HEK293 (cell line): ENCODE data around the gene PES1.

ENCODE experiments used
- PATZ1 ChIP-seq: fragments of 450-650 bp; formaldehyde crosslinking; IDR thresholded peaks from 2 replicates; pipeline ENCODE4 v1.5.1; 2016; ENCODE audit warnings: missing biosample characterization, missing genetic modification characterization
- SETDB1 ChIP-seq: IDR thresholded peaks from one replicate; pipeline ENCODE4 v1.6.1; 2017; ENCODE audit warnings: mild to moderate bottlenecking, low read length, moderate library complexity, mixed read lengths; ENCODE audit not compliant: insufficient read length
- SP3 ChIP-seq: fragments of 450-650 bp; formaldehyde crosslinking; IDR thresholded peaks from 2 replicates; pipeline ENCODE4 v1.5.1; 2016; ENCODE audit warnings: missing biosample characterization, missing genetic modification characterization
- WT1 ChIP-seq: fragments of 450-650 bp; formaldehyde crosslinking; IDR thresholded peaks from 2 replicates; pipeline ENCODE4 v1.5.1; 2016; ENCODE audit warnings: missing biosample characterization, missing genetic modification characterization
- YY1 ChIP-seq: fragments of 450-650 bp; formaldehyde crosslinking; IDR thresholded peaks from 2 replicates; pipeline ENCODE4 v1.5.1; 2018; ENCODE audit warnings: missing biosample characterization, missing genetic modification characterization
- ZBTB26 ChIP-seq: fragments of 450-650 bp; formaldehyde crosslinking; optimal IDR thresholded peaks from 2 replicates; pipeline ENCODE3; 2016; ENCODE audit warnings: missing biosample characterization, mild to moderate bottlenecking, missing genetic modification characterization
- ZBTB8A ChIP-seq: fragments of 450-650 bp; formaldehyde crosslinking; IDR thresholded peaks from 2 replicates; pipeline ENCODE4 v1.5.1; 2016; ENCODE audit warnings: missing biosample characterization, missing genetic modification characterization
- ZEB2 ChIP-seq: fragments of 450-650 bp; formaldehyde crosslinking; IDR thresholded peaks from 2 replicates; pipeline ENCODE4 v1.5.1; 2016; ENCODE audit warnings: missing biosample characterization, missing genetic modification characterization
- ZFP3 ChIP-seq: fragments of 450-650 bp; formaldehyde crosslinking; IDR thresholded peaks from 2 replicates; pipeline ENCODE4 v1.5.1; 2016; ENCODE audit warnings: low read depth, missing biosample characterization, missing genetic modification characterization
- ZFP41 ChIP-seq: fragments of 450-650 bp; formaldehyde crosslinking; IDR thresholded peaks from 2 replicates; pipeline ENCODE4 v1.5.1; 2016; ENCODE audit warnings: missing biosample characterization, missing genetic modification characterization, borderline replicate concordance
- ZNF114 ChIP-seq: fragments of 450-650 bp; formaldehyde crosslinking; IDR thresholded peaks from 2 replicates; pipeline ENCODE4 v1.5.0; 2017; ENCODE audit warnings: missing biosample characterization, missing genetic modification characterization
- ZNF157 ChIP-seq: fragments of 450-650 bp; formaldehyde crosslinking; IDR thresholded peaks from 2 replicates; pipeline ENCODE4 v1.5.1; 2016; ENCODE audit warnings: missing biosample characterization, missing genetic modification characterization
- ZNF174 ChIP-seq: fragments of 450-650 bp; formaldehyde crosslinking; IDR thresholded peaks from 2 replicates; pipeline ENCODE4 v1.5.0; 2017; ENCODE audit warnings: missing biosample characterization, mild to moderate bottlenecking, missing genetic modification characterization
- ZNF274 ChIP-seq, 2 experiments: fragments of 200-500 bp in 1 of 2; fragments of 450-650 bp in 1 of 2; sonication (Bioruptor generic) in 1 of 2; formaldehyde crosslinking in 1 of 2; IDR thresholded peaks; 2 replicates each; pipeline versions ENCODE4 v1.5.1 to v1.6.1; 2014 to 2016; ENCODE audit warnings: borderline replicate concordance in 1 of 2, inconsistent platforms in 1 of 2, low read length in 1 of 2, missing biosample characterization in 1 of 2, missing genetic modification characterization in 1 of 2
- ZNF280D ChIP-seq: fragments of 450-650 bp; formaldehyde crosslinking; IDR thresholded peaks from 2 replicates; pipeline ENCODE4 v1.5.1; 2016; ENCODE audit warnings: missing biosample characterization, missing genetic modification characterization
- ZNF324 ChIP-seq: fragments of 450-650 bp; formaldehyde crosslinking; IDR thresholded peaks from 2 replicates; pipeline ENCODE4 v1.5.1; 2016; ENCODE audit warnings: missing biosample characterization, missing genetic modification characterization
- ZNF37A ChIP-seq: fragments of 450-650 bp; IDR thresholded peaks from 2 replicates; pipeline ENCODE4 v1.5.1; 2018; ENCODE audit warnings: missing biosample characterization, missing genetic modification characterization
- ZNF398 ChIP-seq: fragments of 450-650 bp; formaldehyde crosslinking; IDR thresholded peaks from 2 replicates; pipeline ENCODE4 v1.5.1; 2017; ENCODE audit warnings: missing biosample characterization, missing genetic modification characterization
- ZNF510 ChIP-seq: fragments of 450-650 bp; formaldehyde crosslinking; IDR thresholded peaks from 2 replicates; pipeline ENCODE4 v1.5.1; 2018; ENCODE audit warnings: mild to moderate bottlenecking, missing genetic modification characterization, missing biosample characterization; ENCODE audit not compliant: insufficient replicate concordance
- ZSCAN18 ChIP-seq: fragments of 450-650 bp; formaldehyde crosslinking; IDR thresholded peaks from 2 replicates; pipeline ENCODE4 v1.5.1; 2016; ENCODE audit warnings: missing biosample characterization, missing genetic modification characterization
- TF ChIP-seq, protein P1 (sequence below): fragments of 450-650 bp; formaldehyde crosslinking; IDR thresholded peaks from 2 replicates; pipeline ENCODE4 v1.5.1; 2017; ENCODE audit warnings: missing biosample characterization, missing genetic modification characterization
- TF ChIP-seq, protein P2 (sequence below): fragments of 450-650 bp; formaldehyde crosslinking; IDR thresholded peaks from 2 replicates; pipeline ENCODE4 v1.5.1; 2016; ENCODE audit warnings: missing biosample characterization, missing genetic modification characterization, low read depth
- TF ChIP-seq, protein P3 (sequence below): sonication (generic); formaldehyde crosslinking; IDR thresholded peaks from 2 replicates; pipeline ENCODE4 v1.8.1; 2022; ENCODE audit warnings: mild to moderate bottlenecking, moderate library complexity, missing genetic modification reagents

PES1 gene

DNA sequence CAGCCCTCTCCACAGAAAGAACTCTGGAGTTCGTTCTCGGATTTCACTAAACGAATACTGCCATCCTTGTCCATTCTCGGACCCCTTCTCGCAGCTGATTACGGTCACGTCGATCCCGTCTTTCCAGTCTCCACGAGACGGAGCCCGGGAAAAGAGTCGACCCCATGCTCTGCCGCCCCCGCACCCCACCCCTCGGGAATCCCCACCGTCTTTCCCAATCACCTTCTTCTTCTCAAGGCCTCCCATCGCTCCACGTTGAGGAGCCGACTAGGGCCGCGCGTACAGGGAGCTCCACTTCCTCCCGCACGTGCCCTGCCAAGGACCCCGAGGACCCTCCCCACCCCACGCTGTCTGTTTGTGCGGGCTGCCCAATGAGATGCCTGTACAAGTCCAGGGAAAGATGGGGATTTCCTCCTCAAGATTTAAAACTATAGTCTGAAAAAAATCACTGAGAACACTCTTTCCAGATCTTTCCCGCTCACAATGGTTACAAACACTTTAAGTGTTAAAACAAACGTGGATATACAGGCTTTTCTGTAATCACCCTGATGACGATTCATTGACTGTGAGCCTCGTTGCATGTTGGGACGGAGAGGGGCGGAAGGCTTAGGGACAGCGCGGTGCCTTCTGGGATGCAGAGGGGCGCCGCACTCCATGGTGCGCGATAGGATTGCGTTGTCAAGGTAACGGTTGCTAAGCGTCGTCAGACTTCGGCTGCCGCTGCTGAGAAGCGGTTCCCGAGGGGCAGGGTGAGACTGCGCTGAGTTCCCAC is at the start of gene PES1 (continued):
- TF ChIP-seq WT1 (tag by site-specific recombination) (peak; percentile 45; the same call in 1 of the 2 replicates), ZNF274 (IDR thresholded peaks at IDR 0.05; ENCODE audit: low read length) (no peak), ZNF274 (tag by site-specific recombination; IDR thresholded peaks at IDR 0.05; ENCODE audit: borderline replicate concordance) (no peak), PATZ1 (tag by site-specific recombination) (peak; percentile 41; the same call in 1 of the 2 replicates), ZNF324 (tag by site-specific recombination) (peak; percentile 95), ZBTB26 (tag by site-specific recombination) (peak; percentile 72), ZNF398 (no peak), ZNF157 (tag by site-specific recombination) (no peak), ZBTB8A (tag by site-specific recombination) (peak; percentile 45; the same call in 1 of the 2 replicates), ZSCAN18 (peak; percentile 92; the same call in 1 of the 2 replicates), ZNF114 (no peak), ZNF510 (tag by site-specific recombination) (no peak), ZFP41 (tag by site-specific recombination) (no peak), ZEB2 (0 out of 2 replicates have a peak, but pooled peaks have one; percentile 66), ZNF280D (no peak), YY1 (tag by site-specific recombination) (peak; percentile 27; the same call in 1 of the 2 replicates), SETDB1 (no peak), ZFP3 (tag by site-specific recombination) (no peak), ZNF174 (tag by site-specific recombination) (no peak), SP3 (tag by site-specific recombination) (peak; percentile 88), ZNF37A (tag by site-specific recombination) (no peak)
- TF ChIP-seq, protein P1, sequence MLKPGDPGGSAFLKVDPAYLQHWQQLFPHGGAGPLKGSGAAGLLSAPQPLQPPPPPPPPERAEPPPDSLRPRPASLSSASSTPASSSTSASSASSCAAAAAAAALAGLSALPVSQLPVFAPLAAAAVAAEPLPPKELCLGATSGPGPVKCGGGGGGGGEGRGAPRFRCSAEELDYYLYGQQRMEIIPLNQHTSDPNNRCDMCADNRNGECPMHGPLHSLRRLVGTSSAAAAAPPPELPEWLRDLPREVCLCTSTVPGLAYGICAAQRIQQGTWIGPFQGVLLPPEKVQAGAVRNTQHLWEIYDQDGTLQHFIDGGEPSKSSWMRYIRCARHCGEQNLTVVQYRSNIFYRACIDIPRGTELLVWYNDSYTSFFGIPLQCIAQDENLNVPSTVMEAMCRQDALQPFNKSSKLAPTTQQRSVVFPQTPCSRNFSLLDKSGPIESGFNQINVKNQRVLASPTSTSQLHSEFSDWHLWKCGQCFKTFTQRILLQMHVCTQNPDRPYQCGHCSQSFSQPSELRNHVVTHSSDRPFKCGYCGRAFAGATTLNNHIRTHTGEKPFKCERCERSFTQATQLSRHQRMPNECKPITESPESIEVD, result no peak
- TF ChIP-seq, protein P2, sequence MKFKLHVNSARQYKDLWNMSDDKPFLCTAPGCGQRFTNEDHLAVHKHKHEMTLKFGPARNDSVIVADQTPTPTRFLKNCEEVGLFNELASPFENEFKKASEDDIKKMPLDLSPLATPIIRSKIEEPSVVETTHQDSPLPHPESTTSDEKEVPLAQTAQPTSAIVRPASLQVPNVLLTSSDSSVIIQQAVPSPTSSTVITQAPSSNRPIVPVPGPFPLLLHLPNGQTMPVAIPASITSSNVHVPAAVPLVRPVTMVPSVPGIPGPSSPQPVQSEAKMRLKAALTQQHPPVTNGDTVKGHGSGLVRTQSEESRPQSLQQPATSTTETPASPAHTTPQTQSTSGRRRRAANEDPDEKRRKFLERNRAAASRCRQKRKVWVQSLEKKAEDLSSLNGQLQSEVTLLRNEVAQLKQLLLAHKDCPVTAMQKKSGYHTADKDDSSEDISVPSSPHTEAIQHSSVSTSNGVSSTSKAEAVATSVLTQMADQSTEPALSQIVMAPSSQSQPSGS (tag by site-specific recombination), result peak; percentile 88
- TF ChIP-seq, protein P3, sequence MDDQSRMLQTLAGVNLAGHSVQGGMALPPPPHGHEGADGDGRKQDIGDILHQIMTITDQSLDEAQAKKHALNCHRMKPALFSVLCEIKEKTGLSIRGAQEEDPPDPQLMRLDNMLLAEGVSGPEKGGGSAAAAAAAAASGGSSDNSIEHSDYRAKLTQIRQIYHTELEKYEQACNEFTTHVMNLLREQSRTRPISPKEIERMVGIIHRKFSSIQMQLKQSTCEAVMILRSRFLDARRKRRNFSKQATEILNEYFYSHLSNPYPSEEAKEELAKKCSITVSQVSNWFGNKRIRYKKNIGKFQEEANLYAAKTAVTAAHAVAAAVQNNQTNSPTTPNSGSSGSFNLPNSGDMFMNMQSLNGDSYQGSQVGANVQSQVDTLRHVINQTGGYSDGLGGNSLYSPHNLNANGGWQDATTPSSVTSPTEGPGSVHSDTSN, result no peak
